ENCODE measurements around the gene DUSP16.

DUSP16 gene

DNA sequence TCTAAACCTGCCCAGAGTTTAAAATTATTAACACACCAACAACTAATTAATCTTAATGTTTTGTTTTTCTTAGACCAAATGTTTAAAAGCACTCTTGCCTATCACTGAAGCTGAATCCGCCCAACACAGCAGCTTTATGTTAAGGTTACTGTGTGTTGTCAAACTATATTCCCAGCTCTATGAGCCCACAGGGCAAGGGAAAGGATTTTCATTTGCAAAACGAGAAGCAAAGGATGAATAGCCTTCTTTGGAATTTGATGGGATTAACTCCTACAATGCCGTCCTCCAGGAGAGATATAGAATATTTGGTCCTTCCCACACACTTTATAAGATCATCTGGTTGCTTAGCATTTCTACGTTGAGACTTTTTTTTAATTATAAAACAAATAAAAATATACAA lies 43.7 kb downstream of the DUSP16 start:
- in situ Hi-C loops (cut with HindIII; ENCODE audit: low sequenced_read_pairs): no loop called here
- no peak for DNase-seq (ENCODE audit: low read depth)
- H3K4me3 ChIP-seq (ENCODE audit: low read depth, low read length): no peak overlapping the region
- TF ChIP-seq, protein P1, sequence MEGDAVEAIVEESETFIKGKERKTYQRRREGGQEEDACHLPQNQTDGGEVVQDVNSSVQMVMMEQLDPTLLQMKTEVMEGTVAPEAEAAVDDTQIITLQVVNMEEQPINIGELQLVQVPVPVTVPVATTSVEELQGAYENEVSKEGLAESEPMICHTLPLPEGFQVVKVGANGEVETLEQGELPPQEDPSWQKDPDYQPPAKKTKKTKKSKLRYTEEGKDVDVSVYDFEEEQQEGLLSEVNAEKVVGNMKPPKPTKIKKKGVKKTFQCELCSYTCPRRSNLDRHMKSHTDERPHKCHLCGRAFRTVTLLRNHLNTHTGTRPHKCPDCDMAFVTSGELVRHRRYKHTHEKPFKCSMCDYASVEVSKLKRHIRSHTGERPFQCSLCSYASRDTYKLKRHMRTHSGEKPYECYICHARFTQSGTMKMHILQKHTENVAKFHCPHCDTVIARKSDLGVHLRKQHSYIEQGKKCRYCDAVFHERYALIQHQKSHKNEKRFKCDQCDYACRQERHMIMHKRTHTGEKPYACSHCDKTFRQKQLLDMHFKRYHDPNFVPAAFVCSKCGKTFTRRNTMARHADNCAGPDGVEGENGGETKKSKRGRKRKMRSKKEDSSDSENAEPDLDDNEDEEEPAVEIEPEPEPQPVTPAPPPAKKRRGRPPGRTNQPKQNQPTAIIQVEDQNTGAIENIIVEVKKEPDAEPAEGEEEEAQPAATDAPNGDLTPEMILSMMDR (IDR thresholded peaks at IDR 0.05; ENCODE audit: low read depth, low read length, missing control alignments): no peak

DNA sequence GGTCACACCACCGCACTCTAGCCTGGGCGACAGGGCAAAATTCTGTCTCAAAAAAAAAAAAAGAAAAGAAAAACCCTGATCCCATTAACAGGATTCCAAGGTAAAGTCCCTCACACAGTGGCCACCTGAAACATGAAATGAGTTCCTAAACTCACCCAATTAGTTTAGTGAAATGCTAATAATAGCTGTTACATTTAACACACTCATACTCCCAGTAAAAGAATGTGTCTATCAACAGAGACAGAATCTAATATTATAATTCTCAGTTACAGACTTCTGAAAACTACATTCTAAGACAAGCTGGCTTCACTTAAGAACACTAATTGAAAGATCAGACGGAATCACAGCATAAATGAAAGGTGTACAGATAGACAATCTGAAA lies 44.2 kb downstream of the DUSP16 start:
- in situ Hi-C loops (cut with HindIII; ENCODE audit: low sequenced_read_pairs): no loop called here
- no peak for DNase-seq (ENCODE audit: low read depth)
- TF ChIP-seq, protein P1 (IDR thresholded peaks at IDR 0.05; ENCODE audit: low read depth, low read length, missing control alignments): no peak
- no peak overlapping the region for H3K4me3 ChIP-seq (ENCODE audit: low read depth, low read length)

DNA sequence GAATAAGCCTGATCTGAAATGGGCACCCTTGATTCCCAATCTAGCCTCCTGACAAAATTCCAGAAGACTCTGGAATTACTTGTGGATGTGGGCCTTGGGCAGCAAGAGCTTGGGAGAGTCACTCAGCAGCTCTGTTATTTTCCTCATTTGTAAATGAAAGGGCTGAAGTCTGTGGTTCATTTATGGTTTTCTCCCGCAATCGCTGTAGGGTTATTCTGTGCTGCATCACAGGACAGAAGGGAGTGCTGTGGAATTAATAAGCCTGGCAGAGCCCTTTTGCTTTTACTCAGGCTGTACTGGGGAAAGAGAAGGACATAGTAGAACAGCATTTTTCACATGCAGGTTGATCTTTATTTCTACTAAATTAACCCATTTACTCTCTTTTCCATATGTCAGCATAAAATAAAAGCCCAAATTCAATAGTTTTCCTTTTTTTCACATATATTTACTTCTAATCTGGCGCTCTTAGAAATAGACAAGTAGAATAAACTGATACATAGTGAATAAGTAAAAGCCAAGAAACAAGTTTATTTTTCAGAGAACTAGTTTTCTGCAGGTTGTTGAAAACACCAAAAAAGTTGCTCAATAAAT lies 49.2 kb downstream of the DUSP16 start:
- no peak overlapping the region for H3K4me3 ChIP-seq (ENCODE audit: low read depth, low read length)
- DNase-seq (ENCODE audit: low read depth): no peak
- in situ Hi-C loops (cut with HindIII; ENCODE audit: low sequenced_read_pairs): no loop called here
- TF ChIP-seq, protein P1 (IDR thresholded peaks at IDR 0.05; ENCODE audit: low read depth, low read length, missing control alignments): no peak

GRCh38 chr12:12511895-12512711 lies 50.6 kb downstream of the DUSP16 start:
- no peak overlapping the region for H3K4me3 ChIP-seq (ENCODE audit: low read depth, low read length)
- no peak for DNase-seq (ENCODE audit: low read depth)
- TF ChIP-seq, protein P1 (IDR thresholded peaks at IDR 0.05; ENCODE audit: low read depth, low read length, missing control alignments): no peak
- in situ Hi-C loops (cut with HindIII; ENCODE audit: low sequenced_read_pairs): no loop called here

GRCh38 chr12:12511021-12511783 lies 51.5 kb downstream of the DUSP16 start:
- H3K4me3 ChIP-seq (ENCODE audit: low read depth, low read length): no peak overlapping the region
- TF ChIP-seq, protein P1 (IDR thresholded peaks at IDR 0.05; ENCODE audit: low read depth, low read length, missing control alignments): no peak
- in situ Hi-C loops (cut with HindIII; ENCODE audit: low sequenced_read_pairs): no loop called here
- DNase-seq (ENCODE audit: low read depth): no peak

- TF ChIP-seq, protein P1 (IDR thresholded peaks at IDR 0.05; ENCODE audit: low read depth, low read length, missing control alignments): no peak
- no peak for DNase-seq (ENCODE audit: low read depth)
- in situ Hi-C loops (cut with HindIII; ENCODE audit: low sequenced_read_pairs): no loop called here
- no peak overlapping the region for H3K4me3 ChIP-seq (ENCODE audit: low read depth, low read length)
These were observed 52.1 kb downstream of the DUSP16 start for GRCh38 chr12:12510551-12510950.

All from astrocyte of the cerebellum (primary cell).